MV-4-11 (cell line): Measurements from ENCODE around the gene ACBD6.

Experiments used
- DNase-seq: peaks from one replicate; lab custom pipeline; 2025; lab: John Stamatoyannopoulos, UW

ACBD6 gene

DNA sequence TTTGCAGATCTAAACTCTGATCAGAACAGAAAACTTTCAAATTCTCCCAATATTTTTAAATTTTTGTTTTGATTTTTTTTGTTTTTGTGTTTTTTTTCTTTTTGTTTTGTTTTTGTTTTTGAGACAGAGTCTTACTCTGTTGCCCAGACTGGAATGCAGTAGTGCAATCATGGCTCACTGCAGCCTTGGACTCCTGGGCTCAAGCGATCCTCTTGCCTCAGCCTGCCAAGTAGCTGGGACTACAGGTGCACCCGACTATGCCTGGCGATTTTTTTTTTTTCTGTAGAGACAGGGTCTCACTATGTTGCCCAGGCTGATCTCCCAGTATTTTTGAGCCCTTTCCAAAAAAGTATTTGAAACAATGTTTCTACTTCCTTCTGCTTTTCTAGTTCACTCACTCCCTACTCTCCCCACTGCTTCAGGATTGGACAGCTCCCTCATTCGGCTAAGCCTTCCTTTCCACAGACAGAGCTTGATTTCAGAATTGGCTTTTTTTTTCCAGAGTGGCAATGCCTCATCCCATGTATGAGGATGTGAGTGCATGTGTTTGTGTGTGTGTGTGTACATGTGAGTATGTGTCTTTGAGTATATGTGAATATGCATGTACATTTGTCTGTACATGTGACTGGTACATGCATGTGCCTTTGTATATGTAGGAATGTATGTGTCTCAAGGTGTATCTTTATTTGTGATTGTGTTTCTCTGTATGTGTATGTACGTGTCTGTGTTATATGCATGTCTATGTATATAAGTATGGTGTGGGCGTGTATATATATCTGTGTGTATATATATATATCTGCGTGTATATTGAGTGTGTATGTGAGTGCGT lies 260.4 kb downstream of the ACBD6 start:
- peak; percentile 46 for DNase-seq

DNA sequence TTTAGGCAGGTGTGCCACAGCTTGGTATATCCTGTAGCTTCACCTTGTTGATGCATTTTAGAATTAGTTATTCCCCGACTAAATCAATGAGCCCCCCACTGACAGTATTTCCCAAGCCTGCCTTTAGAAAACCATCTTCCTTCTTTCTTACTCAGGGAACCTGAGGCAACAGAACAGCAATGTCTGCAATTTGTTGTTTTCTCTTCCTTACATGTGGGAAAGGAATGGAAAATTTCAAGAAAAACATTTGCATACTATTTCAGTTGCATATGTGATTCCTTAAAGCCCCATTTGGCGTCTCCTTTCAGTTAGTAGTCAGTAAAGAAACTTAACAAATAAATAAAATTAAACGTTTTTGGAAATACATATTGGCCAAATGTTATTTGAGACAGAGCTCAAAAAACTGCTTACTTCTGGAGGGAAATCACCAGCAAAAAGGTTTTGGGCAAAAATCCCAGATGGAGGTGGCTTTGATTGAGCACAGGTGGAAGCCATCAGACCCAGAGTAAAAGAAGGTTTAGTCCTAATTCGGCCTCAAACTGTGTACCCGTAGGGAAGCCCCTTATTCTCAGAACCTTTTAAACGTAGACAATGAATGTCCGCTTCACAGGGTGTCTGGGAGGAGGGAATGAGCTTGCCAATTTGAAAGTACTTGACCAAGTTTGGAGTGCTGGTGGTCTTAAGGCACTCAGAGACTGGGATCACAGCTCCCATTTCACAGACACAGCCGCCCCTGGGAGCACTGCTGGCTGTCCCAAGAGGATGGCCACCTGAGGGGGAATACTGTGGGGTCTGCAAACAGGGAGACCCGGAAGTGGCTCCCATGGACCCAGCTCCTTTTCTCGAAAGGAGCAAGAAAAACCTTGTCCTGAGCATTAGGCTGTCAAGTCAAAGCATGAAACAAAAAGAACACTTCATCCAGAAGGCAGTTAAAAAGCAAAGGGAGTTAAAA lies 263.0 kb downstream of the ACBD6 start:
- DNase-seq = no peak

DNA sequence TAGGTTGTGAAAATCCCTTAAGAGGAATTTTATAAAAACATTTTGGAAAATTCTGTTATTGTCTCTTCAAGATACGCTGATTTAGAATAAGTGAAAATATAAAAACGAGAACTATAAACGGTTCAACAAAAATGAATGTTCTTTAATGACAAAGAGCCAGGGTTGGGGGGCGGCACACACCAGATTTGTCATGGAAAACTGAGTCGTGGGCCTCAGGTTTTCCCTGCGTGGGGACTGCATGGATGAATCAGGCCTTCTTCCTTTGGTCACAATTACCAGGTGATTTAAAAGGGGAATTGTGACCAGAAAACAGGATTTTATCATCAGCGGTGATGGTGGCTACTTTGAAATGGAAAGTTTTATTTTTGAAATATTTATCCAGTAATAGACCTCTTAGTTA lies 263.7 kb downstream of the ACBD6 start:
- DNase-seq = no peak
